Brain pericyte (primary cell): ENCODE measurements around the gene NR0B2.

Experiments used
- DNase-seq: peaks from one replicate; pipeline ENCODE4 v3.0.0-alpha.2; 2012; ENCODE audit warnings: low read depth, low spot score

Gene NR0B2

DNA sequence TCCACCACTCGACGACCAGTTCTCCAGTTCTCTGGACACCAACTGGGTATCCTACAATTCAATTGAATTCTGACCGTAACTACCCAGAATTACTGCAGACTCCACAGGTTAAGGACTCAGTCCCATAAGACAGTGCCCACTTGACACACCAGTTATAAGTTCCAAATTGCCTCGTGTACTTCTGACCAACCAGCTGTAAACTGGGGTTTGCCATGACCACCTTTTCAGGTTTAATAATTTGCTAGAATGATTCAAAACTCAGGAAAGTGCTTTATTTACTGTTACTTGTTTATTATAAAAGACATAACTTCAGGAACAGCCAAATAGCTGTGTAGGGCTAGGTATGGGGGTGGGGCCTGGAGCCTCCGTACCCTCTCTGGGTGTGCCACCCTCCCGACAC is 23.0 kb upstream of the NR0B2 start:
- DNase-seq, result no peak

DNA sequence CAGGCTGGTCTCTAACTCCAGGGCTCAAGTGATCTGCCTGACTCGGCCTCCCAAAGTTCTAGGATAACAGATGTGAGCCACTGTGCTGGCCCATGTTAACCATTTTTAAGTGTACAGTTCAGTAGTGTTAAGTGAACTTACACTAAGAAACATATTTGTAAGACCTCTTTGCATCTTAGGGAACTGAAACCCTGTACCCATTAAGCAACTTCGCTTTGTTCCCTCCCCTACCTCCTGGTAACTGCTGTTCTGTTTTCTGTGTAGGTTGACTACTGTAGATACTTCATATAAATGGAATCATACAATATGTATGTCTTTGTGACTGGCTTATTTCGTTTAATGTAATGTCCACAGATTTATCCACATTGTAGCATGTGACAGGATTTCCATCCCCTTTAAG is 18.8 kb upstream of the NR0B2 start:
- no peak for DNase-seq

DNA sequence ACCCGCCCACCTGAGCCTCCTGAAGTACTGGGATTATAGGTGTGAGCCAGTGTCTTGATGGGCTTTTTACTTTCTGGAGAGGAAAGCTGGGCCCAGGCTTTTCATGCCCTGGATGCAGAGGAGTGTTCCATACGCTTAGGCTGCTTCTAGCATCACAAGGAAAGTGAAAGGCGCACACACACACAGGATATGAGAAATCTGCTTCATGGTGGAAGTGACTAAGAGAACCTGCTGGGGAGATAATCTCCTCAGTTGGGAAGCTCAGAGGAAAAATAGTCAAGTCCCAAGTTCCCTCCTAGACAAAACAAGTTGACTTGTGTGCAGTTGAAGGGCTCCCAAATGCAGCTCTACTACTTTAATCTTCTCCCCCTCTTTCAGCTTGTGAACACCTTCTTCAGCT is 9.9 kb upstream of the NR0B2 start:
- no peak for DNase-seq

DNA sequence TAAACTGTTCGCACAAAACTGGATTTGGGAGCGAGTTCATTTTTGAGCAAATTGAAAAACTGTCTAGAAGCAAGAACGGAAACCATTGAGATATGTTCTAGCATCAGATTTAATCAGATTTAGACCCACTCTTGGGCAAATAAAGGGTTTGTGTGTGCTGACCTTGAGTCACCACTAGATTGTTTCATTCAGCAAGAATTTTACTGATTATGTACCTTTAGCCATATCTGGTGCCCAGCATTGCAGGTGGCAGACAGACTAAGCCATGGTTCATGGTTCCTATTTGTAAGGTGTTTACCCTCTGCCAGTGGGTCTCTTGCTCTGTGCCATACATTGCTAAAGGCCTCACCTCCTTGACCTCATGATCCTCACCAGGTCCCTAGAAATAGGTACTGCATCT is 9.1 kb upstream of the NR0B2 start:
- no peak for DNase-seq

DNA sequence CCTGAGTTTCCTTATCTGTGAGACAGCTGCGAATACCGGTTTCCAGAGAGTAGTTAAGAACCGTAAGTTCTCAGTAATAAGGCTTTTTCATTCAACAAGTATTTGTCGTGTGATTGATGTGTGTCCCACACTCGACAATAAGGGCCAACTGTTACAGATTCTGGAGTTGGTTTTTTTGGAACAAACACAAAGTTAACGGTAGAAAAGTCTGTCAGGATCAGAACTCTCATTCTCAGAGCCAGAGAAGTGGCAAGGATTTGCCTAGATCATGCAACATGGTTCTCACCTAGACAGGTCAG is 8.6 kb upstream of the NR0B2 start:
- DNase-seq, result no peak

DNA sequence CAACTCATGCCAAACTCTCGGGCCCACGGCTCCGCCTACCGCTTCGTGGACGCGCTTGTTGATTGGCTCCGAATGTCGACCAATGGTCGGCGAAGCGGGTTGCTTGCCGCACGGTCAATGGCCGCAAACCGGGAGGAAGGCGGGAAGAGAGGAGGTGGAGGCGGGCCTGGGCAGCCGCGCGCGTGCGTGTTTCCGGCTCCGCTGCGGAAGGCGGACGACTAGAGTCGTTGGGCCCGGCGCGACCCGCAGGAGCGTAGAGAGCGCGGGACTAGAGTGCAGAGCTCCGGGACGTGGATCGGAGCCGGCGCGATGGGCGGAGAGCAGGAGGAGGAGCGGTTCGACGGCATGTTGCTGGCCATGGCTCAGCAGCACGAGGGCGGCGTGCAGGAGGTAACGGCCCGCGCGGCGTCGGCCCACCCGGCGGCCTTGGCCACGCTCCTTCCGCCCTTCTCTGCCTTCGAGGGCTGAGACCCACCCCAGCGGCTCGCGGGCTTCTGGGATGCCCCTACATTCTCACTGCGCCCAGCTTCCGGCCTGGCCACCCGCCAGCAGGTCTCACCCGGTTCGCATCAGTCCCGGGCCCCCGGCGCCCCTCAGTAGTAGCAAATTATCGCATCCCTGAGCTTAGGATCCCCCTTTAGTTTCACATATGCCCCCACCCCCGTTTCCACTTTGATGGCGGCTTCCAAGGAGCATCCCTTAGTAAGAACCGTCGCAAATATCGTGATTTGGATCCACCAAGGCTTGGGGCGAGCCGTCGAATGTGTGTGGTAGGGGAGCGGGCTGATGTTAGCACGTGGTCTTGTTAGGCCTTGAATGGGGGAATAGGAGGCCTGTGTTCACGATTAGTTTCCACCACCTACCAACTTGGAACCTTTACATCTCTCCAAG is 8.0 kb upstream of the NR0B2 start, which contains the start of gene NUDC:
NUDC (plus strand) TSS at position 204 of the 891 bp plus-strand sequence; CDS start at position 310, 106 bp downstream.
- peak; percentile 93 for DNase-seq

DNA sequence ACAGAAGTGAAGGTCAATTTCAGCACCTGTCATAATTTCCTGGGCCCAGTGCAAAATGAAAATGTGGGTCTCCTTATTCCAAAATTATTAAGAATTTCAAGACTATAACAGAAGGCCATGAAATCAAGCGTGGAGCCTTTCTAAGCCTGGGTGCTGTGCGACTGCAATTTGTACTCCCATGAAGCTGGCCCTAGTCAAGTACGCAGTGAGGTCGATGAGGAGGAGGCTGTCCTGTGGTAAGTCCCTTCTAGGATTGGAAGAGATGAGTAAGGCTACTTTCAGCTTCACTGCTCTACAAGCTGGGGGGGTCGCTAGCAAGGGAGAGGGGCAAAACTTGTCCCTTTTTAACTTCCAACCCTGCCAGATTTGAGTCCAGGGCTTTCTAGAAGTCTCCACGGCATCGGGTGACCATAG is 7.4 kb upstream of the NR0B2 start:
- no peak for DNase-seq

DNA sequence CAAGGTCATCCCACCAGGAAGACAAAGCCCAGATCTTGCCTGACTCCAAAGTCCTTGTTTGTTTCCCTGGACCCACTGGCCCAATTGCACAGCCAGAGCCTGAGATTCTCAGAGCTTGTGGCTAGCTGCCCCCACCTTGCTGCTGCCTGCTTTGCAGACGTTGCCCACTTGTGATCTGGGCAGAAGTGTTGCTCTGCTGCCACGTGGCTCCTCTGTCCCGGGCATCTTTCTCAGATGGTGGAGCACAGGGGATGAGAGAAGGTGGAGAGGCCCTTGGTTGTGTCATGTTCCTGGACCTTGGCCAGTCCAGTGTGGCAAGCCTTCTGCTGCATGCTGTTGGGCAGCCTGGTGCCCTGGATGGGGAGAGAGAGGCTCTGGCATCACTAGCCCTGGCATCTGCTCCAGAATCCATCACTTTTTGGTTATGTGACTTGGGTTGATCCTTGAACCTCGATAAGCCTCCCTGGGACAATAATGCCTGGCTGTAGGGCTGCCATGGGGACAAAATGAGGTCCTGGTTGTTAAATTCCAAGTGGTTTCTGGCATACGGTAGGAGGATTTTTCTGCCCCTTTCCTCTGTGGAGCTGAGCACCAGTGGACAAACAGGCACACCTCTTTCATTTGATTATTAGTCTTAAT is 1.5 kb upstream of the NR0B2 start:
- DNase-seq, result no peak

DNA sequence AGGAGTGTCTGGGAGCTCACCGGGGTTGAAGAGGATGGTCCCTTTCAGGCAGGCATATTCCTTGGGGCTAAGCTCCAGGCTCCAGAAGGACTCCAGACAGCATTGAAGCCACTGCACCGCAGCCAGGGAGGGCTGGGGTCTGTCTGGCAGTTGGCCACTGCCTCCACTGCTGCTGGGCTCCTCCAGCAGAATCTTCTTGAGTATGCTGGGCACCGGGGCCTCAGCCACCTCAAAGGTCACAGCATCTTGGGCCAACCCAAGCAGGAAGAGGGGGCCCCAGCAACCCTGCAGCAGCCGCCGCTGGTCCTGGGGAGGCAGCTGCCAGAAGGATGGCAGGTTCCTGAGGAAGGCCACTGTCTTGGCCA is 404 bp downstream of the NR0B2 start:
- DNase-seq, result no peak

DNA sequence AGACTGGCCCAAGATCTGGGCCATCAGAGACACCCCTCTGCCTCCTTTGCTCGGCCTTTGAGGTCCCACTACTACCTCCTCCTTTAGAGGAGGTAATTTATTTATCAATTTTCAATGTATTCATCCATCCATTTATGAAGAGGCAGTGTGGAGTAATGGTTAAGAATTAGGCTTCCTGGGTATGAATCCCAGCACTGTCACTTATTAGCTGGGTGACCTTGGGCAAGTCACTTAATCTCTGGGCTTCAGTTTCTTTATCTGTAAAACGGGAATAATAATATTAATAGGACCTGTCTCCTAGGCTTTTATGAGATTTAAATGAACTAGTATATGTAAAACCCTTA is 1.7 kb downstream of the NR0B2 start:
- no peak for DNase-seq

DNA sequence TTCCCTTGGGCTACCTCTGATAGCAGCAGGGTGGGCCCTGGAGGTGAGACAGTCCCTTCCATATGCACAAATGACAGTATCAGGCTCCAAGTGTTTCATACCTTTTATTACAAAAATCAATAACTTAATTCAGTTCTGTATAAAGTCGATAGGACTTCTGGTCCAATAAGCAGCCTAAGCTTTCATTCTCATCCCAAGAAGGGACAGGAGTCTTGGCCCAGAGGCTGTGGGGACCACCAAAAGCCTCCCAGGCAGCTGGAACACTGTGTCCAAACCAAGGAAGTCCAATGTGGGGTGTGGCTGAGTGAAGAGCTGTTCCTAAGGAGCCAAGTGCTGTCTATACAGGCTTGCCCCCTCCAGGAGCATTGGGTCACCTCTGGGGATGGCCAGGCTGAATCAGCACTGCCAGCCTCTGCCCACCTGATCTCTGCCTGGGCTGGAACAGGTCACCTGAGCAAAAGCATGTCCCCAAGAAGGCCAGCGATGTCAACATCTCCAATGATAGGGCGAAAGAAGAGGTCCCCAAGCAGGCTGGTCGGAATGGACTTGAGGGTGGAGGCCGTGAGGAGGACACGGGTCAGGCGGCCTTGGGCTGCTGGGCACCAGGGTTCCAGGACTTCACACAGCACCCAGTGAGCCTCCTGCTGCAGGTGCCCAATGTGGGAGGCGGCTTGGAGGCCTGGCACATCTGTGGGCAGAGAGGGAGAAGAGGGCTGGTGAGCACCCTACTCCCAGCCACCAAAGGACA is 2.2 kb downstream of the NR0B2 start:
- no peak for DNase-seq

DNA sequence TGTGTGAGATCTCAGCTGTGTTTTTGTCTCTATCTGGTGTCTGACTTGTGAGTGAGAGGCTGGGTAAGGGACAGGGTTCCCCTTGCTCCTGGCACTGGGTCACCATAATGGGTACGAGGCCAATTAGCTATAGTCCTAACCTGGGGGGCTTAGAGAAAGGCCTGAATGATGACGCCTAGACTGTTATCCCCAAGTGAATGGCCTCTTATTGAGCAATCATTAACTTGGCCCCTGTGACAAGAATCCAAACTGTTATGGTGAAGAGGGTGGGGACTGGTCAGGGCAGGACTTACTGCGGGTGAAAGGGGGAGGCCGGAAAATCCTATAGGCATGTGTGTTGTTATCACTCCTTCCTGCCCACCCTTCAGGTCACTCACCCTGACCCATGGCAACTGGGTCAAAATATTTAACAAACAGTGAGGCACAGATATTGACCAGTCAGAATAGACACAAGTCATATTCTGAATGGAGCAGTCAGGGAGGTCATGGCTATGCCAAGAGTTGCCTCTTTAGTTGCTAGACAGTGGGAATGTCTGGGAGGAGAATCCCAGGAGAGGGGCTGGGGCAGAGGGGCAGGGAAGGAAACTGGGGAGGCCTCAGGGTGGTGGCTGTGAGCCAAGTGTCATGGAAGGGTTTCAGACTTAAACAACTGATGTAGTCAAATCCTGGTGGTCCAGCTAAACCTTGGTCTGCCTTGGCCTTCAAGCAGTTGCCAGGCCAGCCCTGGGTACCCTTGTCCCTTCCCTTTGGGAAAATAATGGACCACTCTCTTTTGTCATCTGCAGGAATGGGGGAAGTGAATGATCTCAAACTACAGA is 3.2 kb downstream of the NR0B2 start:
- DNase-seq, result no peak

DNA sequence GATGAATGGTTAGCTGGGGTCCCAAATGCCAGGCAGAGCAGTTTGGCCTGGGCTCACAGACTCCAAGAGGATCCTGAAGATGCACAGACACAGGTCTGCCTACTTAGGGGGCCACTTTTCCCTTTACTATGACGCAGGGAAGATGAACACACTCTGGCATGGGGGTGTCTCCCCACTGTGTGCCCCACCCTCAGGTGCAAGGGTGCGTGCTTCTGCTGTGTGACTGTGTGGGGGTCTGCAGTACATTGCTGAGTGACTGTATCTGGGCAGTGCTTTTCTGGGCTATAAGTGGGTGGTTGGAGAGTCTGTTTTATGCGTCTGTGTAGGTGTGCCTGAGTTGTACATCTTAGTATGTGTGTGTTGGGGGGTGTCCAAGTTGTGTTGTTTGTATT is 3.8 kb downstream of the NR0B2 start:
- no peak for DNase-seq

DNA sequence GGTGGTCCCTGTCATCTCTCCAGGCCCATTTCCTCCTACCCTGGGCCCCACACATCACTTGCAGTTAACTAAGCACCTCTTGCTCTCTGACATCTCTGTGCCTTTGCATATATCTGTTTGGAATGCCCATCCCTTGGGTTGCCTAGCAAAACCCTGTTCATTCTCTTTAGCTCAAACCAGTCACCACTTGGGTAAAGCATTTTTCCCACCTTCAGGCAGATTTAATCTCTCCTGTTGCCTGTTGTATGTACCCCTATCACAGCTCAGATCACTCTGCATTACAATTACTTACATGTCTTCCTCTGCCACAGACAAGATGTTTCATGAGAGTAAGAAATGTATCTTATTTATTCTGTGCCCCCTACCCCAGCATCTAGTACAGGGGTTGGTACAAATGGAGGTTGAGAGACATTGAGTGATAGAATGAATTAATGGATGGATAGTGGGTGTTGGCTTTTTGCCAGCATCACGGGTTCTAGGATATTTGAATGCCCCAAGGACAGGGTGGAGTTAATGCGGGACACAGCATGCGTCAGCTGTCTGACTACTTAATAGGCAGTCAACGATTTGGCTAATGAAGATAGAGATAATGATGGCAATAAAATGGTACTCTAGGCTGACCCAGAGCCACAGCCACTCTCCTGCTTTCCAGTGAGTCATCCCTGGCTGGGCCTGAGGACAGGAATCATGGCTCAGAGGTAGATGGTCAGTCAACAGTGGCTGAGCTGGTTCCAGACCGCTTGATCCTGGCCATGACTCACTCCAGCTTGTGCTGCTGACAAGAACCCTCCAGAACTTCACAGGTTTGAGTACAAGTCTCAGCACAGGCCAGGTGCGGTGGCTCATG is 6.5 kb downstream of the NR0B2 start:
- no peak for DNase-seq

DNA sequence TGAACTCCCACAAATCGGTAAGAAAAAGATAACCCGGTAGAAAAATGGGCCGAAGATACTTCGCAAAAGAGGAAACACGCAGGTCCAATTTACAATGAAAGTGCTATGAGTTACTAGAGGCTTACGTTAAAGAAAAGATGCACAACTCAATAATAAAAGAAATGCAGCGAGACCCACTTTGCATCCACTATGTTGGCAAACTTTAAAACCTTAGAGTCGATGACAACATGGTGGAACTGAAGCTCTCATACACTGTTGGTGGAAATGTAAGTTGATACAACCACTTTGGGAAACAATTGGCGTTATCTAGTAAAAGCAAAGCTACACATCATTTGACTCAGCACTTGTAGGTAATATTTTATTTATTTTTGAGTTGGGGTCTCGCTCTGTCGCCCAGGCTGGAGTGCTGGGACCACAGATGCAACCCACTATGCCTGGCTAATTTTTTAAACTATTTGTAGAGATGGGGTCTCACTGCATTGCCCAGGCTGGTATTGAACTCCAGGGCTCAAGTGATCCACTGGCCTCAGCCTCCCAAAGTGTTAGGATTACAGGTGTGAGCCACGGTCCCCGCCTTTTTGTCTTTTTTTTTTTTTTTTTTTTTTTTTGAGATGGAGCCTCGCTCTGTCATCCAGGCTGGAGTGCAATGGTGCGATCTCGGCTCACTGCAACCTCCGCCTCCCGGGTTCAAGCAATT is 12.8 kb downstream of the NR0B2 start:
- DNase-seq, result no peak

DNA sequence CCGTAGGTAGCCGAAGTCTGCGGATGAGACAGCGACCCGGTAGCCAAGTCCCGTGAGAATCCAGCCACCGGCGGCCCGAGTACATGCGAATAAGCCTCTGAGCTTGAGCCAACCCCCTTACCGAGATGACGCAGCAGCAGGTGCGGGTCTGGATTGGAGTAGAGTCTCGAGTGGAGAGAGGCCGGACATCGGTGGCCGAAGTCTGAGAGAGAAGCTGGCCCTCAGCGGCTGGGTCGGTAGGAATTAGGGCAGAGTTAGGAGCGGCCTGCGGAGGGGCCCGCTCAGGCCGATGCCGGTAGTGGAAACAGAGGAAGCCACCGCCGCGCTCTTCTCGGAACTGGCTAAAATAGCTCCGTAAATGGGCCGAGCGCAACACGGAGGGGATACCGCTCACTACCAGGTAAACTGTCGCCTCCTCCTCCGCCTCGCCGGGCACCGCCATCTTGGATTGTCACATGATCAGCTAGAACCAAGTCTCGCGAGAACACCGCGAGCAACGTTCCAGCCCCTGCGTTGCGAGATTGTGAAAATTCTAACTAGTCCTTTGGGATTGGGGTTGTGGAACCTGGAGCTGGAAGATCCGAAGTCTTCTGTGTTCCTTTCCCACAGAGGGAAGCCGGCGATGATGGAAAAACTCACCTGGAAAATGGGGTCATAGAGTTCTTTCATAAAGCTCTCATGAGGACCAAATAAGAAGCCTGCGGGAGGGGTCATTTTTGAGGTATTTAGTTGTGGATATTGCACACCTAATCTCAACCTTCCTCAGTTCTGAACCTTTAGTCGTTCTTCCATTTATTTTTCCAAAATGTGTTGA is 13.6 kb downstream of the NR0B2 start, which contains the start of gene GPATCH3:
GPATCH3 (minus strand) TSS at position 467 of the 814 bp plus-strand sequence; CDS start at position 442, 25 bp downstream.
- peak; percentile 76 for DNase-seq

DNA sequence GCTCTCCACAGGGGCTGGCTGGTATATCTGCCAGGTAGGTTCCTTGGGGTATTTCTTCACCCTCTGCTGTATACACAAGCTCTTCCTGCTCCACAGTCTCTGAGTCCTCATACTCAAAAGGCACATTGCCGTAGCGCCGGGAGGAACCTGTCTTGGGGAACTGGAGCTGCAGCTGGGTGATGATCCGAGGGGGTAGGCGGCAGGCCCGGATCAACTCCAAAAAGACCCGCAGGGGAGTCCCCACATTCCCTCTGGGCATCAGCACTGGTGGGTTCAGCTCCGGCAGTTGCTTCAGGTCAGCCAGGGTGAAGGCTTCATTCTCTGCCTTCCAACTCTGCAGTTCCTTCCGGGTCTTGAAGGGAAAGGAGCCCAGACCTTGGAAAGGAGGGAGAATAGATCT is 16.4 kb downstream of the NR0B2 start:
- DNase-seq, result no peak

DNA sequence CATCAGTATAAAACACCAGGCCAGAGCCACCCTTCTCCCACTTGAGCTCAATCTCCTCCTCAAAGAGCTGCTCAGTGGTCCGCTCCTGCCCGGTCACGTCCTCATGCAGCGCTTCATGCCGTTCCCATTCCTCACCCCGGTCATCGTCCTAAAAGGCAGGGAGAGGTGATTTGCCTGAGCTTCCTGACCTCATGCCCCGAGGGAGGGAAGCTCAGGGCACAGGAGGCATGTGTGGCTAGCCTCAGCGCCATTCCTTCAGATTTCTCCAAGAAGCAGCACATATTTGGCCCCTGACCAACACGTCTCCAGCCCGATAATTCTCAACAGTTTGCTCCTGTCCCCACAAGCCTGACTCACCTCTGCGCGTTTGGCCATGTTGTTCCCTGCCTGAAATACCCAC is 19.5 kb downstream of the NR0B2 start:
- DNase-seq, result no peak

DNA sequence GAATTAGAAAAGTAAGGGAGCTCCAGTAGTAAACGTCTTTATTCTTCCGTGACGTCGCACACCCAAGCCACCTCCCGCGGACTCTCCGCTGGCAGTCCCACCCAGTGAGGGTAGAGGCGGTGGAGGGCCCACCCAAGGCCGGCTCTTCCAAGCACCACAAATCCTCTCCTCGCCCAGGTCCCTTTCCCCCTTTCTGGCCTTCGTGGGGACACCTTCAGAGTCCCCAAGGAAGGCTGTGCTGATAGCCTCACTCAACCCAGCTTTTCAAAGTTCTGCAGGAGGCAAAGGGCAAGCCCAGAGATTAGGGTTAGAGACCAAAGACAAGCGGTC is 23.3 kb downstream of the NR0B2 start:
- DNase-seq, result no peak
